OCI-LY7 (cell line): ENCODE results near the gene CIAO1. TPM values are rescaled to one million over a fixed set of nuclear protein-coding genes. Genes with fewer than 3 reads are reported as not detected.
"Not testable (repeated sequence)": the region's sequence is repeated elsewhere in the genome, so short reads cannot be mapped to it uniquely, and the experiment has no call there.

Experiments used
- Bru-seq: library from RNA; stranded (reverse); fragments of 400-500 nt; gene quantifications from one replicate; lab custom pipeline; 2021; lab: Mats Ljungman, UMichigan
- BruChase-seq, 2 experiments: library from RNA; stranded (reverse); fragments of 400-500 nt; gene quantifications; one replicate each; lab custom pipeline; 2021; lab: Mats Ljungman, UMichigan
- BruUV-seq: library from RNA; stranded (reverse); fragments of 400-500 nt; replicated peaks from 2 replicates; lab custom pipeline; 2021; lab: Mats Ljungman, UMichigan
- CTCF ChIA-PET: fragments of 300-600 bp; sonication (Branson Sonifier 250); formaldehyde crosslinking; loops from one replicate; lab custom pipeline; 2022; ENCODE audit warnings: antibody characterized with exemption; ENCODE audit not compliant: unreplicated experiment; lab: Charles Lee
- POLR2A ChIA-PET: fragments of 300-600 bp; sonication (Branson Sonifier 250); formaldehyde crosslinking; loops from one replicate; lab custom pipeline; 2022; ENCODE audit warnings: antibody characterized with exemption; lab: Charles Lee
- DNase-seq: peaks from one replicate; pipeline ENCODE4 v3.0.0-alpha.2; 2015; ENCODE audit warnings: low spot score
- H2AFZ ChIP-seq: fragments of 200-600 bp; sonication (generic), shearing (Covaris generic); 2 replicates; pipeline ENCODE4 v1.6.1; 2014; ENCODE audit warnings: mild to moderate bottlenecking, antibody characterized with exemption, low read length, moderate library complexity
- H3K27ac ChIP-seq: fragments of 200-600 bp; sonication (generic); 2 replicates; pipeline ENCODE4 v1.5.1; 2014; ENCODE audit warnings: mixed run types, low read depth, mild to moderate bottlenecking, moderate library complexity, low read length, inconsistent platforms; ENCODE audit not compliant: poor library complexity, severe bottlenecking
- H3K36me3 ChIP-seq: fragments of 200-600 bp; sonication (generic); 2 replicates; pipeline ENCODE4 v1.6.1; 2014; ENCODE audit warnings: mild to moderate bottlenecking, antibody characterized with exemption, low read length, moderate library complexity, mixed read lengths; ENCODE audit not compliant: insufficient read depth
- H3K4me1 ChIP-seq: fragments of 200-600 bp; sonication (generic); 2 replicates; pipeline ENCODE4 v1.5.1; 2014; ENCODE audit warnings: mild to moderate bottlenecking, low read length; ENCODE audit not compliant: insufficient read depth, poor library complexity, severe bottlenecking
- H3K4me2 ChIP-seq: fragments of 200-600 bp; sonication (generic); 2 replicates; pipeline ENCODE4 v1.6.1; 2014; ENCODE audit warnings: mild to moderate bottlenecking, low read length
- H3K4me3 ChIP-seq: fragments of 200-600 bp; sonication (generic); 2 replicates; pipeline ENCODE4 v1.5.1; 2014; ENCODE audit warnings: mild to moderate bottlenecking, low read depth, low read length; ENCODE audit not compliant: poor library complexity, severe bottlenecking
- H3K79me2 ChIP-seq: fragments of 200-600 bp; sonication (generic); 2 replicates; pipeline ENCODE4 v1.6.1; 2016; ENCODE audit warnings: low read depth, mild to moderate bottlenecking, low read length, moderate library complexity, mixed read lengths; ENCODE audit not compliant: insufficient read depth
- H3K9me2 ChIP-seq: fragments of 200-600 bp; sonication (generic); 2 replicates; pipeline ENCODE4 v1.6.1; 2016; ENCODE audit warnings: mild to moderate bottlenecking, low read length, mixed read lengths; ENCODE audit not compliant: insufficient read depth
- H3K9me3 ChIP-seq: fragments of 200-600 bp; sonication (generic); 2 replicates; pipeline ENCODE4 v1.6.1; 2014; ENCODE audit warnings: mild to moderate bottlenecking, mixed run types, low read length, mixed read lengths
- H4K20me1 ChIP-seq: fragments of 200-600 bp; sonication (generic); 2 replicates; pipeline ENCODE4 v1.6.1; 2014; ENCODE audit warnings: mild to moderate bottlenecking, antibody characterized with exemption, low read length, moderate library complexity, mixed read lengths; ENCODE audit not compliant: insufficient read depth
- CTCF ChIP-seq: fragments of 200-600 bp; sonication (generic); conservative IDR thresholded peaks from 2 replicates; pipeline ENCODE4 v1.5.1; 2014; ENCODE audit warnings: mild to moderate bottlenecking, antibody characterized with exemption, low read length, moderate library complexity, mixed read lengths
- EZH2phosphoT487 ChIP-seq: fragments of 200-600 bp; sonication (generic); IDR thresholded peaks from 2 replicates; pipeline ENCODE4 v1.6.1; 2018; ENCODE audit warnings: low read depth, borderline replicate concordance, mild to moderate bottlenecking, mixed run types, antibody characterized with exemption, low read length, moderate library complexity, mixed read lengths
- intact Hi-C: fragments of 100-400 bp; cut with micrococcal nuclease; formaldehyde crosslinking; loops from one replicate; pipeline ENCODE4 v1.10.0; 2022; ENCODE audit not compliant: unreplicated experiment
- long read RNA-seq: library from polyadenylated mRNA; stranded (forward); transcript quantifications from one replicate; pipeline ENCODE4 v2.0.0, GENCODE V29; 2022
- total RNA-seq, 2 experiments: library from RNA; depleted of rRNA in 1 of 2; stranded (reverse); fragments of >200 nt in 1 of 2; shearing (Covaris generic) in 1 of 2; gene quantifications; 2 replicates each; pipeline ENCODE4 v1.2.3, GENCODE V29; 2014 to 2022

Gene CIAO1
- total RNA-seq (2014; rRNA removed; shearing (Covaris generic)) (89.8 and 128 TPM in 2 replicates), total RNA-seq (2022) (85.2 and 89.6 TPM in 2 replicates), Bru-seq, nascent RNA (percentile 86 among the genes with signal in this experiment), BruChase-seq, experiment 1, labeled RNA remaining after a 6-hour chase (percentile 95 among the genes with signal in this experiment), BruChase-seq, experiment 2, labeled RNA remaining after a 2-hour chase (percentile 93 among the genes with signal in this experiment)
- long read RNA-seq, transcript CIAO1-203 (7 exons, 1,533 nt): major isoform, 216 of 305 reads
- long read RNA-seq, partial matches to known transcripts: 13 of 305 reads
- long read RNA-seq, other reads (novel, unspliced or antisense): 76 of 305 reads

GRCh38 chr2:96265840-96266679 lies at the start of gene CIAO1, which contains the start of gene TMEM127:
TSS of gene CIAO1 (plus strand) at chr2:96266225. CDS start at chr2:96266351, 126 bp downstream.
TSS of gene TMEM127 (minus strand) at chr2:96265997. CDS start at chr2:96265381, 616 bp downstream.
- Histone ChIP-seq H4K20me1 (peaks cover 13% of the 10 kb centered on the region), H2AFZ (peak within 1 kb of the TSS; percentile 38; the same call in 1 of the 2 replicates), H3K4me1 (peaks cover 23% of the 10 kb centered on the region), H3K36me3 (peaks cover 60% of the 10 kb centered on the region), H3K4me2 (peak within 1 kb of the TSS; percentile 99), H3K9me3 (no peaks in the 10 kb centered on the region), H3K9me2 (no peaks in the 10 kb centered on the region), H3K4me3 (peak within 1 kb of the TSS; percentile 79), H3K79me2 (peaks cover 50% of the 10 kb centered on the region), H3K27ac (peak within 1 kb of the TSS; percentile 62)
- TF ChIP-seq EZH2phosphoT487: no peak
- peak; percentile 58 for TF ChIP-seq CTCF
- intact Hi-C loops: loop anchor here (1.0 to 10.0 kb wide), 7 partner anchors 25 to 239 kb away; partner anchors contain the start of genes ASTL, DUSP2, NEURL3 and SNRNP200
- BruUV-seq: no TSS peak
- ChIA-PET CTCF (no interaction called here), POLR2A (interaction anchor here (1.0 to 1.2 kb wide), 3 partner anchors 18 to 40 kb away, joined by 3 to 4 read pairs (median 4); no protein-coding TSS in a partner anchor)
- DNase-seq: peak; percentile 98

GRCh38 chr2:96218508-96219131 lies 47.4 kb upstream of the CIAO1 start:
- ChIA-PET CTCF (no interaction called here), POLR2A (no interaction called here)
- peaks cover 7% of the 10 kb centered on the region for H3K4me1 ChIP-seq
- H3K79me2 ChIP-seq: no peaks in the 10 kb centered on the region
- H3K9me2 ChIP-seq: no peaks in the 10 kb centered on the region
- H3K36me3 ChIP-seq: no peaks in the 10 kb centered on the region
- TF ChIP-seq CTCF (no peak), EZH2phosphoT487 (no peak)
- no peaks in the 10 kb centered on the region for H4K20me1 ChIP-seq
- intact Hi-C loops: no loop called here
- BruUV-seq: no TSS peak
- H3K4me2 ChIP-seq: no peak overlapping the region
- no peak for DNase-seq
- H2AFZ ChIP-seq: no peak overlapping the region
- no peak overlapping the region for H3K27ac ChIP-seq
- H3K9me3 ChIP-seq: no peaks in the 10 kb centered on the region
- H3K4me3 ChIP-seq: no peak overlapping the region

- H3K9me3 ChIP-seq, H3K4me2 ChIP-seq, CTCF ChIA-PET, H4K20me1 ChIP-seq, H3K9me2 ChIP-seq, H3K27ac ChIP-seq, H3K4me3 ChIP-seq, DNase-seq, H2AFZ ChIP-seq, BruUV-seq, H3K36me3 ChIP-seq, POLR2A ChIA-PET, intact Hi-C loops, H3K79me2 ChIP-seq: not testable (repeated sequence)
- H3K4me1 ChIP-seq: peaks cover 20% of the 10 kb centered on the region
These were observed 46.1 kb upstream of the CIAO1 start for GRCh38 chr2:96219959-96220358.

- BruUV-seq, H3K36me3 ChIP-seq, CTCF ChIA-PET, POLR2A ChIA-PET, H3K79me2 ChIP-seq, H2AFZ ChIP-seq, H3K4me3 ChIP-seq, H3K27ac ChIP-seq, H3K9me3 ChIP-seq, DNase-seq, H4K20me1 ChIP-seq, H3K4me2 ChIP-seq, intact Hi-C loops, H3K9me2 ChIP-seq: not testable (repeated sequence)
- peaks cover 32% of the 10 kb centered on the region for H3K4me1 ChIP-seq
These were observed 44.9 kb upstream of the CIAO1 start for GRCh38 chr2:96221106-96221505.
